GM10248 (cell line): ENCODE results near the gene SREBF1.

Experiments used
- CTCF ChIA-PET: fragments of 300-600 bp; sonication (Branson Sonifier 250); formaldehyde crosslinking; extraction: SDS; loops from one replicate; lab custom pipeline; 2021; ENCODE audit warnings: antibody characterized with exemption; lab: Yijun Ruan, JAX
- POLR2A ChIA-PET: fragments of 350-650 bp; sonication (Branson Sonifier 250); formaldehyde crosslinking; extraction: SDS; loops from one replicate; lab custom pipeline; 2020; ENCODE audit warnings: antibody characterized with exemption; lab: Yijun Ruan, JAX
- DNase-seq: peaks from one replicate; pipeline ENCODE4 v3.0.0; 2012; ENCODE audit errors: extremely low spot score
- CTCF ChIP-seq: IDR thresholded peaks from 2 replicates; pipeline ENCODE4 v1.5.1; 2012; ENCODE audit warnings: mild to moderate bottlenecking, low read depth; ENCODE audit errors: extremely low read depth, missing control alignments, control extremely low read depth

Gene SREBF1

GRCh38 chr17:17848311-17849082 lies 11.7 kb upstream of the SREBF1 start:
- CTCF ChIA-PET, result interaction anchor here (1.2 to 6.0 kb wide), 4 partner anchors 12 to 136 kb away, joined by 3 to 37 read pairs (median 17); no protein-coding TSS in a partner anchor
- POLR2A ChIA-PET, result no interaction called here
- DNase-seq, result no peak
- TF ChIP-seq CTCF, result no peak

GRCh38 chr17:17847726-17848125 lies 10.9 kb upstream of the SREBF1 start:
- POLR2A ChIA-PET, result no interaction called here
- TF ChIP-seq CTCF, result no peak
- CTCF ChIA-PET, result interaction anchor here (1.4 to 6.0 kb wide), 3 partner anchors 13 to 137 kb away, joined by 3 to 37 read pairs (median 31); no protein-coding TSS in a partner anchor

GRCh38 chr17:17847118-17847689 lies 10.4 kb upstream of the SREBF1 start:
- ChIA-PET CTCF (interaction anchor here (2.0 to 6.0 kb wide), 3 partner anchors 11 to 34 kb away, joined by 6 to 37 read pairs (median 31); partner anchors contain the start of gene SREBF1), POLR2A (no interaction called here)
- TF ChIP-seq CTCF, result no peak
- DNase-seq, result no peak

More at GRCh38 chr17:17847726-17848125, 10.9 kb upstream of the SREBF1 start:
- DNase-seq, result no peak

GRCh38 chr17:17846645-17847044 lies 9.9 kb upstream of the SREBF1 start:
- TF ChIP-seq CTCF, result no peak
- DNase-seq, result no peak
- POLR2A ChIA-PET, result no interaction called here
- CTCF ChIA-PET, result interaction anchor here (1.8 to 6.0 kb wide), 4 partner anchors 8 to 34 kb away, joined by 4 to 37 read pairs (median 18); partner anchors contain the start of gene SREBF1

- POLR2A ChIA-PET, result interaction anchor here (0.9 kb wide), 1 partner anchor 10 kb away, joined by 4 read pairs; the partner anchor contains the start of gene SREBF1
- CTCF ChIA-PET, result interaction anchor here (1.1 to 5.7 kb wide), 4 partner anchors 9 to 33 kb away, joined by 4 to 31 read pairs (median 5); partner anchors contain the start of gene SREBF1
- no peak for TF ChIP-seq CTCF
- no peak for DNase-seq
These were observed 9.2 kb upstream of the SREBF1 start for GRCh38 chr17:17846003-17846402.

- ChIA-PET POLR2A (interaction anchor here (0.9 kb wide), 1 partner anchor 9 kb away, joined by 4 read pairs; the partner anchor contains the start of gene SREBF1), CTCF (interaction anchor here (1.1 to 5.7 kb wide), 4 partner anchors 9 to 32 kb away, joined by 4 to 31 read pairs (median 5); partner anchors contain the start of gene SREBF1)
- TF ChIP-seq CTCF, result no peak
- no peak for DNase-seq
These were observed 8.4 kb upstream of the SREBF1 start for GRCh38 chr17:17845046-17845775.
